ENCODE data around the gene CDHR3. TPM values are rescaled to one million over a fixed set of nuclear protein-coding genes. Genes with fewer than 3 reads are reported as not detected.

Gene CDHR3
- total RNA-seq, 2 donors from 2014 or later = 5.3 to 7.7 TPM

GRCh38 chr7:106071356-106071998 lies 108.4 kb downstream of the CDHR3 start:
- Histone ChIP-seq H3K27me3 (no peaks in the 10 kb centered on the region), H3K9ac (ENCODE audit: low read depth in 2 of 2, low read length in 2 of 2) (peak overlapping the region in 1 of 2 donors; percentile 5), H3K4me3 (no peak overlapping the region), H3K9me3 (no peaks in the 10 kb centered on the region), H3K27ac (peak overlapping the region; percentile 91), H3K4me1 (peaks cover 16% of the 10 kb centered on the region), H3K36me3 (no peaks in the 10 kb centered on the region)
- peak; percentile 85 for DNase-seq
- TF ChIP-seq, protein P1, sequence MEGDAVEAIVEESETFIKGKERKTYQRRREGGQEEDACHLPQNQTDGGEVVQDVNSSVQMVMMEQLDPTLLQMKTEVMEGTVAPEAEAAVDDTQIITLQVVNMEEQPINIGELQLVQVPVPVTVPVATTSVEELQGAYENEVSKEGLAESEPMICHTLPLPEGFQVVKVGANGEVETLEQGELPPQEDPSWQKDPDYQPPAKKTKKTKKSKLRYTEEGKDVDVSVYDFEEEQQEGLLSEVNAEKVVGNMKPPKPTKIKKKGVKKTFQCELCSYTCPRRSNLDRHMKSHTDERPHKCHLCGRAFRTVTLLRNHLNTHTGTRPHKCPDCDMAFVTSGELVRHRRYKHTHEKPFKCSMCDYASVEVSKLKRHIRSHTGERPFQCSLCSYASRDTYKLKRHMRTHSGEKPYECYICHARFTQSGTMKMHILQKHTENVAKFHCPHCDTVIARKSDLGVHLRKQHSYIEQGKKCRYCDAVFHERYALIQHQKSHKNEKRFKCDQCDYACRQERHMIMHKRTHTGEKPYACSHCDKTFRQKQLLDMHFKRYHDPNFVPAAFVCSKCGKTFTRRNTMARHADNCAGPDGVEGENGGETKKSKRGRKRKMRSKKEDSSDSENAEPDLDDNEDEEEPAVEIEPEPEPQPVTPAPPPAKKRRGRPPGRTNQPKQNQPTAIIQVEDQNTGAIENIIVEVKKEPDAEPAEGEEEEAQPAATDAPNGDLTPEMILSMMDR (IDR thresholded peaks at IDR 0.05) = no peak
- intact Hi-C loops (cut with DNase I) = loop anchor here (5.0 kb wide), 1 partner anchor 41 kb away; the partner anchor contains the start of gene SYPL1

DNA sequence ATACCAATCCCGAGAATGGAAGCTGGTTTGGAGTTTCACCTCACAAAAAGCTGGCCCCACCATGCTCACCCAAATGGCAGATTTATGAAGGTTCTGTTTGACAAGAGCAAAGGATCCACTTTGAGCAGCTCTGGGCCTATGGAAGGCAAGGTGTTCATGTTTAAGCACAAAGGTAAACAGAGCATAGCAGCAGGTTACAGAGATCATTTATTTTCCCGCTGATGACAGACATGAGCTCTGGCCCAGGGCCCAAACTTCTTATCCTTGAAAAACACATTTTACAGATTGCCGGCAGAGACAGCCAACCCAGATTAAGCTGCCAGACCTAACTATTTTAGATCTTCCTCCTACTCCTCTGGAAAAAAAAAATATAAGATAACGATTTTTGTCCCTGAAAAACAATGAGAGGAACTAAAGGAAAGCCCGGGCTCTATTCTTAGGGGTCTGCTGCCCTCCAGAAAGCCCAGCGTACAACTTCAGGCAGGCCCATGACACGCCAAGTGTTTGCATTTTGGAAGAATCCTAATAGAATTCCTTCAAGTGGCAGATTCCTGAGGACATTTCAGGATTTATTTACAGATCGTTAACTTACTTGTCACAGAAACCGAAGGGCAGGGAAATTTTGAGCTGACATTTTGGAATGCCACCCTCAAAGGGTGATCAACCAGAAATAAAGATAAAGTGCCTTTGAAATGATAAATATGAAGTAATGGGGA lies 109.1 kb downstream of the CDHR3 start:
- intact Hi-C loops (cut with DNase I) = loop anchor here (5.0 kb wide), 1 partner anchor 40 kb away; the partner anchor contains the start of gene SYPL1
- peak; percentile 70 for DNase-seq
- Histone ChIP-seq H3K27ac (peak overlapping the region; percentile 91), H3K9ac (ENCODE audit: low read depth in 2 of 2, low read length in 2 of 2) (peak overlapping the region in 1 of 2 donors; percentile 5), H3K36me3 (no peaks in the 10 kb centered on the region), H3K4me3 (no peak overlapping the region), H3K9me3 (no peaks in the 10 kb centered on the region), H3K4me1 (peaks cover 16% of the 10 kb centered on the region), H3K27me3 (no peaks in the 10 kb centered on the region)
- TF ChIP-seq, protein P1 (IDR thresholded peaks at IDR 0.05) = no peak

GRCh38 chr7:106072715-106073091 lies 109.6 kb downstream of the CDHR3 start:
- H3K9me3 ChIP-seq = no peaks in the 10 kb centered on the region
- intact Hi-C loops (cut with DNase I) = loop anchor here (5.0 kb wide), 1 partner anchor 40 kb away; the partner anchor contains the start of gene SYPL1
- DNase-seq = no peak
- TF ChIP-seq, protein P1 (IDR thresholded peaks at IDR 0.05) = no peak
- peaks cover 16% of the 10 kb centered on the region for H3K4me1 ChIP-seq
- peak overlapping the region; percentile 91 for H3K27ac ChIP-seq
- no peaks in the 10 kb centered on the region for H3K36me3 ChIP-seq
- H3K9ac ChIP-seq (ENCODE audit: low read depth in 2 of 2, low read length in 2 of 2) = no peak overlapping the region
- H3K27me3 ChIP-seq = no peaks in the 10 kb centered on the region
- no peak overlapping the region for H3K4me3 ChIP-seq

DNA sequence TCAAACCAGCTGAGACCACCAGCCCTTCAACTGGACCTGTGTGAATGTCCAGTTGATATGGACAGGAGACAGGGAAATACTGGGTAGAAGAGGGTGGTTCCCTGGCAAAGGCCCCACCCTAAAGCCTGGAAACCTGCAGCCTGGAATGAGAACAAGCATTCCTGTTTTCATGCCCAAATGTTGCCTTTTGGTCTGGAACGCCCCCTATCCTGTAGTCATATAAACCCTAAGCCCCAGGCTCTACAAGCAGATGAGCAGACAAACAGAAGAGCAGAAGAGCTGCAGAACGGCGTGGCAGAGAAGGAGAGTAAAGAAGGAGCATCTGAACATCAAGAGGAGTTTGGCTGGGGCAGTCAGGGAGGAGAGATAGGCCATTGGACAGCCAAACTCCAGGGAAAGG lies 110.6 kb downstream of the CDHR3 start:
- no peak overlapping the region for H3K9ac ChIP-seq (ENCODE audit: low read depth in 2 of 2, low read length in 2 of 2)
- H3K27me3 ChIP-seq = no peaks in the 10 kb centered on the region
- H3K36me3 ChIP-seq = no peaks in the 10 kb centered on the region
- intact Hi-C loops (cut with DNase I) = loop anchor here (5.0 kb wide), 1 partner anchor 39 kb away; the partner anchor contains the start of gene SYPL1
- TF ChIP-seq, protein P1 (IDR thresholded peaks at IDR 0.05) = no peak
- H3K27ac ChIP-seq = no peak overlapping the region
- H3K9me3 ChIP-seq = no peaks in the 10 kb centered on the region
- peaks cover 16% of the 10 kb centered on the region for H3K4me1 ChIP-seq
- H3K4me3 ChIP-seq = no peak overlapping the region
- no peak for DNase-seq

DNA sequence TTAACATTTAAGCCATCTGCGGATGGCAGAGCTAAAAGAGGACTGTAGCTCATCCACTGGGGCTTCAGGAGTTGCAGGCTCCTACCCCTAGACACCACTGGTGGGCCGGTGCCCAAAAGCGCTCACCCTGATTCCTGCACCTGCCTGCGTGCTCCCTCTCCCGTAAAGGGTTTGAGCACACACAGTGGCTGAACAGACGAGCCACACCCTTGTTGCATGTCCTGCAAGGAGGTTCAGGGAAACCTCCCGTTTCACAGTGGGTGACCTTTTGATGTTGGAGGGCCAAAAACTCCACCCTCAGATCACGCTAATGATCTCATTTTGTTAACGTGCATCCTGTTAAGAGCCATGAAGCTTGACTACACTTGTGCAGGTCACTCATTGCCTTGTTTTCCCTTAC lies 111.2 kb downstream of the CDHR3 start:
- Histone ChIP-seq H3K27me3 (no peaks in the 10 kb centered on the region), H3K9me3 (no peaks in the 10 kb centered on the region), H3K4me1 (peaks cover 16% of the 10 kb centered on the region), H3K36me3 (no peaks in the 10 kb centered on the region), H3K4me3 (no peak overlapping the region), H3K9ac (ENCODE audit: low read depth in 2 of 2, low read length in 2 of 2) (no peak overlapping the region), H3K27ac (no peak overlapping the region)
- DNase-seq = no peak
- TF ChIP-seq, protein P1 (IDR thresholded peaks at IDR 0.05) = no peak
- intact Hi-C loops (cut with DNase I) = loop anchor here (5.0 kb wide), 1 partner anchor 38 kb away; the partner anchor contains the start of gene SYPL1
